GM21619 (cell line): ENCODE measurements around the gene GPALPP1.
"Not testable (repeated sequence)": the region's sequence is repeated elsewhere in the genome, so short reads cannot be mapped to it uniquely, and the experiment has no call there.

Experiments
- ATAC-seq: cut with Tn5 transposase; IDR thresholded peaks from one replicate; pipeline ENCODE4 v1.9.1; 2021; ENCODE audit not compliant: unreplicated experiment

The GPALPP1 gene

DNA sequence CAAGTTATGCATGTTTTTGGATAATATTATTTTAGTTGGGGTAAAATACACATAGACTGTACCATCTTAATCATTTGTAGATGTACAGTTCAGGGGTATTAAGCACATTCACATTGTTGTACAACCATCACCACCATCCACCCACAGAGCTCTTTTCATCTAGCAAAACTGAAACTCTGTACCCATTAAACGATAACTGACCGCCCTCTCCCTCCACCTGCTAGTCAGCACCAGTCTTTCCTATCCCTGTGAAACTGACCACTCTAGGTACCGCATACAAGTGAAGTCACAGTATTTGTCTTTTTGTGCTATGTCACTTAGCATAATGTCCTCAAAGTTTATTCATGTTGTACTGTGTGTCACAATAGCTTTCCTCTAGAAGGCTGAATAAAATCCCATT lies 70.7 kb downstream of the GPALPP1 start:
- no peak for ATAC-seq

DNA sequence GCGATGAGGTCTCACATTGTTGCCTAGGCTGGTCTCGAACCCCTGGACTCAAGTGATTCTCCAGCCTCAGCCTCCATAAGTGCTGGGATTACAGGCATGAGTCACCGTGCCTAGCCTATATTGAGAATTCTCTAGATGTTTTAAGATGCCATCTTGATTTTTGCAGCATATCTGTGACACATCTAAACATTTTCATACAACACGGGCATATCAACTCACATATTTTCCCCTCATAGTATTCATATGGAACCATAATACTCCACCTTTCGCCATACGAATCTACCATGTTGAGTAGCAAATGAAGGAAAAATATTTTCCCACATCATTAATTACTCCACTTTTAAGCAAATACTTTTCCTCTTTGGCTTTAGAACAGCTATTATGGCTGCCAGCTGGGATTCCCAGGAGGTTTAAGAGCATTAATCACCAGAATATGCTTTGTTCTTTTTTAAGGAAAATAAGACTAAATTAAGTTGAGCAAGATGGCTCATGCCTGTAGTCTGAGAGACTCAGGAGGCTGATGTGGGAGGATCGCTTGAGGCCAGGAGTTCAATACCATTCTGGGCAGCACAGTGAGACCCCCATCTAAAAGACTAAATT lies 74.0 kb downstream of the GPALPP1 start:
- ATAC-seq: no peak

- not testable (repeated sequence) for ATAC-seq
Observed at GRCh38 chr13:45063889-45064288, 74.6 kb downstream of the GPALPP1 start.

GRCh38 chr13:45064889-45065288 lies 75.6 kb downstream of the GPALPP1 start:
- ATAC-seq: no peak

DNA sequence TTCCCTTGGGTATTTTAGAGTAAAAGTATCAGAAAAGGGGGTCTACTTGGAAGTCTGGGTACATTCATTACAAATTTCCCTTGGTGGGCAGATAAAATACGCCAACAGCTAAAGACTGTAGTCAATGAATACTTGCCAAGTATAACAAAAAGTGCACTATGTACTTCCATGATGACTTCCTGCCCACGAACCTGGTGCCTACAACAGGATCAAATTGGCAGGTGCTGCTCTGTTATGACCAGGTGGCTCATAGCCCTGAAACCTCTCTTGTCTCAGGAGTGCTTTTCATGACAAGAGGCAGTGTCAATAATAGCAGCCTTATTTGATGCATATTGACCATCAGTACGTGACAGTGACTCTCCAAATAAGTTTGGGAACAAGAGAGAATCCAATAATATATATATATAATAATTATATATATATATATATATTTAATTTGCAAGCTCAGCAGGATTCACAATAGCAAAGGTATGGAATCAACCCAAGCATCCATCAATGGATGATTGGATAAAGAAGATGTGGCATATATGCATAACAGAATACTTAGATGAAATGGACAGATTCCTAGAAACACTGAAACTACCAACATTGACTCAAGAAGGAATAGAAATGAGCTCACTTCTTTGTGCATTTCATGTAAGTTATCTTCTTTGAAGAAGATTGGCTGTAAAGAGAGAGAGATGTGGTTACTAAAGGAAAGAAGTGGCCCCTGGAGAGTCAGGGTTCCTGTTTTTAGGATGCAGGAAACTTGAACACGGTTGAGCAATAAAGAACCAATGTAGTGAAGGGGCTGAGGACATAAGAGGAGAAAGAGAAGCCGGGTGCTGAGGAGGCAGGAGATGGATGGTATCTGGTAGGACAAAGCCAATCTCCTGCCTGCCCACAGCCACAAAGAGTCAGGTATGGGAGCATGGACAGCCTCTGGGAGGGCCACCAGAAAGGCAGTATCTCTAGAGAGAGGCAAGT lies 79.0 kb downstream of the GPALPP1 start:
- no peak for ATAC-seq

- no peak for ATAC-seq
Observed at GRCh38 chr13:45073809-45074208, 84.5 kb downstream of the GPALPP1 start.

DNA sequence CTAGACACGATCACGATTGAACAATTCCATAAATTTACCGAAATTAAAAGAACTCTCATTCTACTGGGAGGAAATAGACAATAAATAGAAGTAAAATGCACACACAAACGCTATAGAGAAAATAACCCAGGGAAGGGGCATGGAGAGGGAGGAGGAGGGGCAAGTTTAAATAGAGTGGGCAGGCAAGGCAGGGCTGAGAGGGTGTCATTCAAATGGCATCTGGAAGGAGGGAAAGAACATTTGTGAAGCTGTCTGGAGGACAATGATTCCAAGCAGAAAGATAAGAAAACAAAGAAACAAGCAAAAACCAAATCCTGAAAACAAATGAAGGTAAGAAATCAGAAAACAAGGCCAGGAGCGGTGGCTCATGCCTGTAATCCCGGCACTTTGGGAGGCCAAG lies 85.4 kb downstream of the GPALPP1 start:
- no peak for ATAC-seq

DNA sequence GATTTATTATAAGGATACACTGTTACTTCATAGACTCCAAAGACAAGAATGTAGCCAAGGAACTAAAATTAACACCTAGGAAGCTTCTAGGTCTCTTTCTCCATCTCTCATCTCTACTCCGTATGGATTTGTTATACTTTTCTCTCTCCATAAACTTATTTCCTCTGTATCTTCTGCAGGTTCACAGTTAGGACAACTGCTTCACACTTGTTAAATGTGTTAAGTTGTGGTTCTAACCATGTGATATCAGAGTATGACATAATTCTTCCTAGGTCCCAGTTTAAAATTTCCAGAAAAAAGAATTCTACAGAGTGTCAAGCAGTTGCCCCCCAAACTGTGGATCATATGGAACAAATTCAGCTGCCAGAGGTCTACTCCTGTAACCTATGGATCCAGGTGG lies 88.7 kb downstream of the GPALPP1 start:
- ATAC-seq: no peak
